Lower leg skin (tissue), 4 donors: ENCODE results near the gene ROBO1. TPM values are rescaled to one million over a fixed set of nuclear protein-coding genes. Genes with fewer than 3 reads are reported as not detected.

ENCODE experiments used
- DNase-seq, 2 donors: peaks; one replicate each; pipeline ENCODE4 v3.0.0-alpha.2; 2019; ENCODE audit warnings: low spot score in 2 of 2
- H3K4me3 ChIP-seq: fragments of 200-600 bp; sonication (generic); 2 replicates; pipeline ENCODE4 v1.5.1; 2017; ENCODE audit warnings: mild to moderate bottlenecking, low read depth; ENCODE audit not compliant: poor library complexity, severe bottlenecking
- CTCF ChIP-seq, 3 donors: fragments of 450-650 bp; IDR thresholded peaks; one replicate each; pipeline ENCODE4 v1.5.1; 2016; ENCODE audit warnings: antibody characterized with exemption in 3 of 3, mild to moderate bottlenecking in 3 of 3, moderate library complexity in 2 of 3
- POLR2A ChIP-seq, 2 donors: fragments of 450-650 bp; IDR thresholded peaks; one replicate each; pipeline ENCODE4 v1.6.1; 2016 to 2017; ENCODE audit warnings: antibody characterized with exemption in 2 of 2, mild to moderate bottlenecking in 1 of 2, moderate library complexity in 1 of 2
- WGBS, 2 donors: methylation state at CpG; one replicate each; pipeline ENCODE4 v1.1.5; 2018; 5-methylcytosine and 5-hydroxymethylcytosine counted together
- intact Hi-C: fragments of 100-400 bp; cut with DNase I; formaldehyde crosslinking; loops from one replicate; pipeline ENCODE4 v1.15.0; 2023; ENCODE audit warnings: low total_unique reads
- total RNA-seq, 4 donors: library from RNA; depleted of rRNA; stranded (reverse); fragments of >200 nt; gene quantifications; one replicate each; pipeline ENCODE4 v1.1.0, GENCODE V29; 2016

ROBO1 gene
- total RNA-seq, 4 donors from 2014 or later = 26.3 to 60.0 (median 51.0) TPM

GRCh38 chr3:79551997-79552396 is 215.8 kb downstream of the ROBO1 start:
- intact Hi-C loops = no loop called here
- 42 to 47% methylated on average over 4 of the region's 4 CpGs for WGBS, 2 donors
- no peak overlapping the region for H3K4me3 ChIP-seq
- DNase-seq = no peak
- TF ChIP-seq CTCF (IDR thresholded peaks at IDR 0.05) (no peak), POLR2A (IDR thresholded peaks at IDR 0.05) (no peak)

DNA sequence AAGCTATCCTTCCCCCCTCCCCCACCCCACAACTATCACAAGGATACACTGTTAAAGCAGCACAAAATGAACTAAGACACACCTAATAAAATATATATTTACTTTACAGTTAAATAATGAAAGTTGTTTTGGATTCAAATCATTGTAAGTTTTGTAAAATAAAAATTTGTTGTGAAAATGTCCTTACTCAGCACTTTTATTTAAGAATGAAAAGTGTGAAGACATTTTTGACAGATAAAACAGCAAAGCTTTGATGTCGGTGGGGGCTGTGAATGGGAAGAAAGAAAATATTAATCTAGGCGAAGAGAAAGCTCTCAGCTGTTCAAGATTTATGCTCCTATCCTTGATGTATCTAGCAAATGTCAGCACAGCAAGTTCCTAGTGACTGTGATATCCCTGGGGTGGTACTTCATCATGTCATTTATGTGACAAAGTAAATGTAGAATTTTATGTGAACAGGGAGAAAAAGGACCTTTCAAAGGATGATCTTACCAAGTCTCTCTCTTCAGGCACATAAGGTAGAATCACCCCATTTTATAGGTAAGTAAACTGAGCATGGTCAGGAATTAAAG is 216.4 kb downstream of the ROBO1 start:
- WGBS, 2 donors = 34 to 39% methylated on average over 2 of the region's 2 CpGs
- TF ChIP-seq CTCF (IDR thresholded peaks at IDR 0.05) = no peak
- TF ChIP-seq POLR2A (IDR thresholded peaks at IDR 0.05) = no peak
- H3K4me3 ChIP-seq = no peak overlapping the region
- intact Hi-C loops = no loop called here
- DNase-seq = no peak

GRCh38 chr3:79543218-79543982 is 224.4 kb downstream of the ROBO1 start:
- intact Hi-C loops = no loop called here
- 41 to 48% methylated on average over 5 of the region's 5 CpGs for WGBS, 2 donors
- no peak for DNase-seq
- no peak overlapping the region for H3K4me3 ChIP-seq
- no peak for TF ChIP-seq CTCF (IDR thresholded peaks at IDR 0.05)
- TF ChIP-seq POLR2A (IDR thresholded peaks at IDR 0.05) = no peak

DNA sequence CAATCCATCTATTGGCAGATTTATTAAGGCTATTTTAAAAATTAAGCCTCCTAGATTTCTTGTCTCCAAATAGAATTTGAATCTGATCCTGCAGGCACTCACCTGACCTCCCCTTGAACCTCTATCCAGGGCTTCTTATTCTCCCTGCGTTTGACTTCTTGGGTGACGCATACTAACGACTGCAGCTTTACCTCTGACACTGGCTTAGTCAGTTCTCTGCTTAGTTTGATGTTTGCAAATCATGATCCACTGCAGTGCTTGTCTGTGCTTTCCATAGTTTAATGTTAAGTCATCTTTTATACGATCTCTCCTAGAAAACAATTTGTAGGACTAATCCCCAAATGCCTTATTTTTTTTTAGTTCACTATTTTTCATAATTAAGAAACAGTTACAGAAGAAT is 233.1 kb downstream of the ROBO1 start:
- DNase-seq = no peak
- TF ChIP-seq POLR2A (IDR thresholded peaks at IDR 0.05) (no peak), CTCF (IDR thresholded peaks at IDR 0.05) (no peak)
- no peak overlapping the region for H3K4me3 ChIP-seq
- intact Hi-C loops = no loop called here
- 17 to 30% methylated on average over 4 of the region's 4 CpGs for WGBS, 2 donors

DNA sequence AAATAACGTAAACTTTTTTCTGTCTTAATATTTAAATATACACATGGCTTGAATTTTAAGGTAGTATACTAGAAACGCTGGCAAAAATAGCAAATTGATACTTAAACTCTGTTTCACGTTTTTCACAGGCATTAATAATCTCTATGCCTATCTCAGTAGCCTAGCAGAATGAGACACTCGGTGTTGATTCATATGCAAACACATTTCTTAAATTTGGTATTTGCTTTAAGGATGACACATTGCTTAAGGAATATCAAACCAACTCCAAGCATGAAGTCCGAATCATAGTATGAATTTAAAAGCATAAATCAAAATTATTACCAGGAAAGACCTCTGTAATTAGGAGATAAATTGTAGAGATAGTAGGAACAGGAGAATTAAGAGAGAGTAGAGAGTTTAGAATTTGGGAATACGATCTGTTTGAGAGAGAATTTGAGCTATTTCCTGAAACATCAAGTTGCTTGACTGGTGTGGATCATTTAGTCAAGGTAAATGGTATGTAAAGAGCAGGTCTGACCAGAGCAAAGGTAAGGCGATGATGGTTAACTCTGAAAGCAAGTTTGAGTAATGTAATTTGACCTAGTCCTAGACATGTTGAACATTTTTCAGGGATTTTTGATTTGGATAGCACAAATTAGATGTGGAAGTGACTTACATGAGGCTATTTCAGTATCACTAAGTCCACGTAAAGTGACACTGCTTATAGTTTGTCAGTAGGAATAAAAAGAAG is 236.1 kb downstream of the ROBO1 start:
- no peak overlapping the region for H3K4me3 ChIP-seq
- no peak for TF ChIP-seq CTCF (IDR thresholded peaks at IDR 0.05)
- no peak for TF ChIP-seq POLR2A (IDR thresholded peaks at IDR 0.05)
- intact Hi-C loops = no loop called here
- 62 to 64% methylated on average over 8 of the region's 8 CpGs for WGBS, 2 donors
- DNase-seq = no peak
